Liver (tissue), 4 donors: ENCODE data around the gene CYP4A22. TPM values are rescaled to one million over a fixed set of nuclear protein-coding genes. Genes with fewer than 3 reads are reported as not detected.

Source experiments
- polyA plus RNA-seq, 2 donors: library from polyadenylated mRNA; stranded (reverse) in 1 of 2; unstranded in 1 of 2; fragments of 200-250 nt in 1 of 2; fragments of >200 nt in 1 of 2; fragmentation: Nextera tagmentation in 1 of 2; extraction: Ambion mirVana in 1 of 2; gene quantifications; one replicate each; pipeline versions ENCODE4 v1.2.1 to v1.2.3, GENCODE V29; 2013 to 2015
- total RNA-seq, 2 donors: library from RNA; depleted of rRNA; stranded (reverse); fragments of >200 nt; gene quantifications; one replicate each; pipeline ENCODE4 v1.2.3, GENCODE V29; 2014
- donor health status: healthy.
- donor health status: healthy.
- donor health status: healthy.

The CYP4A22 gene
- total and polyA plus RNA-seq, 4 donors, result 18.3 to 95.7 (median 65.7) TPM

Other genes with a start within 250 kb of the CYP4A22 start
- gene CYP4A11, start 196.0 kb upstream of the CYP4A22 start, total RNA-seq, result 100 to 1,000 TPM; 190 to 457 TPM
- 100 to 1,000 TPM; 309 to 582 TPM for gene CYP4A11, start 196.0 kb upstream of the CYP4A22 start, polyA plus RNA-seq
- 1 to 10 TPM in 1 of 2 donors, under 1 TPM in 1; 0.56 to 4.9 TPM for gene CYP4X1, start 113.8 kb upstream of the CYP4A22 start, total RNA-seq
- 1 to 10 TPM; 1.5 to 2.6 TPM for gene CYP4X1, start 113.8 kb upstream of the CYP4A22 start, polyA plus RNA-seq
- under 1 TPM; 0.09 to 0.50 TPM for gene CYP4Z1, start 70.2 kb upstream of the CYP4A22 start, total RNA-seq
- gene CYP4Z1, start 70.2 kb upstream of the CYP4A22 start, polyA plus RNA-seq, result under 1 TPM; 0.20 to 0.21 TPM
- 1 to 10 TPM in 1 of 2 donors, under 1 TPM in 1; 0.75 to 1.1 TPM for gene PDZK1IP1, start 52.6 kb downstream of the CYP4A22 start, total RNA-seq
- 1 to 10 TPM in 1 of 2 donors, under 1 TPM in 1; 0.89 to 2.2 TPM for gene PDZK1IP1, start 52.6 kb downstream of the CYP4A22 start, polyA plus RNA-seq
- gene TAL1, start 94.8 kb downstream of the CYP4A22 start, total RNA-seq, result 100 to 1,000 TPM in 1 of 2 donors, 1 to 10 TPM in 1; 3.5 to 184 TPM
- 1 to 10 TPM in 1 of 2 donors, under 1 TPM in 1; 0.79 to 1.2 TPM for gene TAL1, start 94.8 kb downstream of the CYP4A22 start, polyA plus RNA-seq
- gene STIL, start 176.7 kb downstream of the CYP4A22 start, total RNA-seq, result 10 to 100 TPM in 1 of 2 donors, under 1 TPM in 1; 0.84 to 20.5 TPM
- gene STIL, start 176.7 kb downstream of the CYP4A22 start, polyA plus RNA-seq, result under 1 TPM; 0.26 to 0.67 TPM
- gene CMPK1, start 196.3 kb downstream of the CYP4A22 start, total RNA-seq, result 100 to 1,000 TPM in 1 of 2 donors, 10 to 100 TPM in 1; 66.8 to 146 TPM
- gene CMPK1, start 196.3 kb downstream of the CYP4A22 start, polyA plus RNA-seq, result 10 to 100 TPM; 74.5 to 99.5 TPM